Smooth muscle cell (in vitro differentiated cells): ENCODE results near the gene TMEM200A. TPM values are rescaled to one million over a fixed set of nuclear protein-coding genes. Genes with fewer than 3 reads are reported as not detected.

Experiments used
- DNase-seq: peaks from one replicate; lab custom pipeline; 2025; ENCODE audit not compliant: unreplicated experiment; lab: John Stamatoyannopoulos, UW
- H2AFZ ChIP-seq: fragments of 200-600 bp; sonication (generic); 2 replicates; pipeline ENCODE4 v1.6.0; 2016; ENCODE audit warnings: antibody characterized with exemption, low read depth, mild to moderate bottlenecking
- H3F3A ChIP-seq: fragments of 200-600 bp; sonication (generic); 2 replicates; pipeline ENCODE4 v1.6.0; 2017; ENCODE audit warnings: antibody characterized with exemption, low read depth
- H3K27ac ChIP-seq: fragments of 200-600 bp; sonication (generic); 2 replicates; pipeline ENCODE4 v1.5.1; 2016; ENCODE audit warnings: low read depth, mild to moderate bottlenecking
- H3K27me3 ChIP-seq: fragments of 200-600 bp; sonication (generic); 2 replicates; pipeline ENCODE4 v1.6.1; 2016; ENCODE audit warnings: low read depth, mild to moderate bottlenecking
- H3K36me3 ChIP-seq: fragments of 200-600 bp; sonication (generic); 2 replicates; pipeline ENCODE4 v1.5.1; 2016; ENCODE audit warnings: low read depth
- H3K4me1 ChIP-seq: fragments of 200-600 bp; sonication (generic); 2 replicates; pipeline ENCODE4 v1.5.1; 2016; ENCODE audit warnings: low read depth
- H3K4me2 ChIP-seq: fragments of 200-600 bp; sonication (generic); 2 replicates; pipeline ENCODE4 v1.6.0; 2016; ENCODE audit warnings: mild to moderate bottlenecking
- H3K4me3 ChIP-seq: fragments of 200-600 bp; sonication (generic); 2 replicates; pipeline ENCODE4 v1.5.1; 2016; ENCODE audit warnings: mild to moderate bottlenecking
- H3K79me2 ChIP-seq: fragments of 200-600 bp; sonication (generic); 2 replicates; pipeline ENCODE4 v1.6.0; 2016; ENCODE audit warnings: low read depth, mild to moderate bottlenecking
- H3K9ac ChIP-seq: fragments of 200-600 bp; sonication (generic); 2 replicates; pipeline ENCODE4 v1.6.0; 2016; ENCODE audit warnings: low read depth
- H3K9me3 ChIP-seq: fragments of 200-600 bp; sonication (generic); replicated peaks from 2 replicates; pipeline ENCODE4 v1.5.1; 2016; ENCODE audit warnings: low read depth
- H4K20me1 ChIP-seq: fragments of 200-600 bp; sonication (generic); 2 replicates; pipeline ENCODE4 v1.6.0; 2016; ENCODE audit warnings: low read depth
- CTCF ChIP-seq: fragments of 200-600 bp; sonication (generic); IDR thresholded peaks from 2 replicates; pipeline ENCODE4 v1.5.1; 2017; ENCODE audit warnings: borderline replicate concordance, mild to moderate bottlenecking, antibody characterized with exemption; ENCODE audit not compliant: insufficient read depth, poor library complexity, severe bottlenecking
- WGBS: methylation state at CpG from one replicate; pipeline ENCODE4 v1.1.7; 2016; ENCODE audit warnings: low lambda C conversion rate; 5-methylcytosine and 5-hydroxymethylcytosine counted together
- polyA plus RNA-seq: library from polyadenylated mRNA; unstranded; fragments of >200 nt; fragmentation: Nextera tagmentation; extraction: Ambion mirVana; gene quantifications from 2 replicates; pipeline ENCODE4 v1.2.1, GENCODE V29; 2016
- total RNA-seq: library from RNA; depleted of rRNA; stranded (reverse); fragments of >200 nt; gene quantifications from 2 replicates; pipeline ENCODE4 v1.2.3, GENCODE V29; 2014

Gene TMEM200A
- total and polyA plus RNA-seq, 2 experiments from 2014 or later, result 84.7 to 116 TPM

DNA sequence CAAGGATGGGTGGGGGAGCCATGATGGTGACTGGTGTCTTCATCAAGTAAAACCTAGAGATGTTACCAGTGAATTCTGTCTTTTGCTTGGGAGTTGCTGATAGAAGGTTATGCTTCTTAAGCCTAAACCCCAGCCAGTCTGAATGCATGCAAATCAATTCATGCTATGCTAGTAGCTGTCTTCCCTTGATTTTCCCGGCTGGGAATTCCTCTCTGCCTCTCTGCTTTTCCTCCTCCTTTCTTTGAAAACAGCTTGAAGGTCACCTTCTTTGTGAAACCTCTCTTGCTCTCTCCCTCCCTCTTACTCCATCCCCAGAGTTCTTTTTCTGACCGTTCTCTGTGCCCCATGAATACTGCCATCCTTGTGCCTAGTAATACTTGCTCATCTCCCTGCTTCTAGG lies 58.9 kb downstream of the TMEM200A start:
- H3K4me3 ChIP-seq, result no peak overlapping the region
- H3K4me2 ChIP-seq, result peak overlapping the region; percentile 73
- H4K20me1 ChIP-seq, result no peaks in the 10 kb centered on the region
- no peak for DNase-seq
- no peaks in the 10 kb centered on the region for H3K36me3 ChIP-seq
- H3K9ac ChIP-seq, result peak overlapping the region; percentile 72
- no peaks in the 10 kb centered on the region for H3K9me3 ChIP-seq
- no peak for TF ChIP-seq CTCF
- WGBS, result 46% methylated on average over 2 of the region's 2 CpGs
- no peak overlapping the region for H2AFZ ChIP-seq
- H3F3A ChIP-seq, result peaks cover 23% of the 10 kb centered on the region
- H3K27ac ChIP-seq, result peak overlapping the region; percentile 97
- peaks cover 30% of the 10 kb centered on the region for H3K4me1 ChIP-seq
- H3K79me2 ChIP-seq, result peaks cover 71% of the 10 kb centered on the region
- no peaks in the 10 kb centered on the region for H3K27me3 ChIP-seq

DNA sequence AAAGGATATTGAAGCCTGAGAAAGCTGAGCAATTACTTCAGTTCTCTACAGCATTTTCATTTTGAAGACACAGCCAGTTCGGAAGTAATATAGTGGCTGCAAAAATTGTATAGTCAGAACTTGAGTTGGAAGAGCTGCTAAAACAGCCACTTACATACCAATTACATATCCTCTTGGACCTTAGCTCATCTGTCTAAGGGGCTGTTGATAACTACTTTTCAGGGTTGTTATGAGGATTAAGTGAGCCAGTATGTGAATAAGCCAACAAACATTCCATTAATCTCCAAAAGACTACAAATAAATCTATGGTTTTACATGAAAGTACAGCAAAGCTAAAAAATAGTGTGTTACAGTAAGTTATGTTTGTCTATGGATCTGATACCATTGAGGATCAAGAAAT lies 59.7 kb downstream of the TMEM200A start:
- H4K20me1 ChIP-seq, result no peaks in the 10 kb centered on the region
- TF ChIP-seq CTCF, result no peak
- peaks cover 74% of the 10 kb centered on the region for H3K79me2 ChIP-seq
- peak overlapping the region; percentile 73 for H3K4me2 ChIP-seq
- no peaks in the 10 kb centered on the region for H3K9me3 ChIP-seq
- no peaks in the 10 kb centered on the region for H3K36me3 ChIP-seq
- H3K4me3 ChIP-seq, result no peak overlapping the region
- peak overlapping the region; percentile 72 for H3K9ac ChIP-seq
- H3F3A ChIP-seq, result peaks cover 23% of the 10 kb centered on the region
- H3K27me3 ChIP-seq, result no peaks in the 10 kb centered on the region
- no peak overlapping the region for H2AFZ ChIP-seq
- peak overlapping the region; percentile 97 for H3K27ac ChIP-seq
- peaks cover 30% of the 10 kb centered on the region for H3K4me1 ChIP-seq
- no peak for DNase-seq
- 26% methylated on average over 1 of the region's 1 CpG for WGBS

DNA sequence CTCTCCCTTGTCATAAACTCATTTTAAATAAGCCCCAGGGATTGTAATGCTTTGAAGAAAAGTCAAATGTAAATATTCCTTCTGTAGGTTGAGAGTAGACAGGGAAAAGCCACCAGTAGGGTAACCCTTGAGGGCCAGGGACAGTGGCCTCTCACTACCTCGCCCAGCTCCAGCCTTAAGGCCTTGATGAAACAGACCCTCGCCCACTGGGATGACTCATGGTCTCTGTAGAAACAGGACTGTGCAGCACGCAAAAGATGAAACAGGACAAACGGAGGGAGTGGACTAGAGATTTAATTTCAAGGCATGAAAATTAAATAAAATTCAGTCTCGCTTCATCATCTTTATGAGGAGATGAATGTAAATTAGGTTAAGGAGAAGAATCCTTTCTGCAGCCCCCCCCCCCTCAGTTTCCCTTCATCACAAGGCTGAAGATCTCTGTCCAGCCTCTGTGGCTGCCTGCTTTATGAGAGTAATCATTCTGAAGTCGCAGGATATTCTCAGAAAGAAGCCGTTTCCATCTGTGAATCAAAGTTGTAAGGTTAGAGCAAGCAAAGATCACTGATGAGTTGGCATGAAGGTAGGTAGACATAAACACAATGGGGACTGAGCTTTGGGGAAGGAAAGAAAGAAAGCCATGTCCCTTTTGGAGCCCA lies 60.4 kb downstream of the TMEM200A start:
- peak overlapping the region; percentile 97 for H3K27ac ChIP-seq
- no peaks in the 10 kb centered on the region for H3K9me3 ChIP-seq
- H3K9ac ChIP-seq, result peak overlapping the region; percentile 61
- WGBS, result 3% methylated on average over 7 of the region's 7 CpGs
- peaks cover 30% of the 10 kb centered on the region for H3K4me1 ChIP-seq
- H3K36me3 ChIP-seq, result no peaks in the 10 kb centered on the region
- H2AFZ ChIP-seq, result no peak overlapping the region
- peak; percentile 7 for DNase-seq
- peak overlapping the region; percentile 11 for H3K4me3 ChIP-seq
- TF ChIP-seq CTCF, result peak; percentile 11
- no peaks in the 10 kb centered on the region for H3K27me3 ChIP-seq
- peak overlapping the region; percentile 73 for H3K4me2 ChIP-seq
- peaks cover 74% of the 10 kb centered on the region for H3K79me2 ChIP-seq
- no peaks in the 10 kb centered on the region for H4K20me1 ChIP-seq
- H3F3A ChIP-seq, result peaks cover 23% of the 10 kb centered on the region

- H3K9me3 ChIP-seq, result no peaks in the 10 kb centered on the region
- TF ChIP-seq CTCF, result no peak
- no peaks in the 10 kb centered on the region for H3K36me3 ChIP-seq
- no peak overlapping the region for H3K27ac ChIP-seq
- peaks cover 26% of the 10 kb centered on the region for H3K4me1 ChIP-seq
- H3K79me2 ChIP-seq, result peaks cover 82% of the 10 kb centered on the region
- H3K9ac ChIP-seq, result no peak overlapping the region
- H4K20me1 ChIP-seq, result no peaks in the 10 kb centered on the region
- no peak overlapping the region for H3K4me3 ChIP-seq
- 77% methylated on average over 4 of the region's 4 CpGs for WGBS
- no peak overlapping the region for H3K4me2 ChIP-seq
- DNase-seq, result no peak
- H3K27me3 ChIP-seq, result no peaks in the 10 kb centered on the region
- H2AFZ ChIP-seq, result no peak overlapping the region
- H3F3A ChIP-seq, result peaks cover 26% of the 10 kb centered on the region
Observed at GRCh38 chr6:130431346-130431852, 65.6 kb downstream of the TMEM200A start.
